Esophagus squamous epithelium (tissue), 5 donors: ENCODE measurements around the gene GABRB1. TPM values are rescaled to one million over a fixed set of nuclear protein-coding genes. Genes with fewer than 3 reads are reported as not detected.

Source experiments
- DNase-seq: peaks from one replicate; lab custom pipeline; 2025; lab: John Stamatoyannopoulos, UW
- H3K27ac ChIP-seq, 4 donors: fragments of 200-600 bp; sonication (generic); one replicate each; pipeline ENCODE4 v1.5.1; 2016 to 2019; ENCODE audit warnings: mild to moderate bottlenecking in 1 of 4
- H3K27me3 ChIP-seq, 4 donors: fragments of 200-600 bp; sonication (generic); 1 replicate in 3 of 4; 2 replicates in 1 of 4; pipeline versions ENCODE4 v1.5.1 to v1.6.0; 2017 to 2021; ENCODE audit warnings: antibody characterized with exemption in 1 of 4
- H3K36me3 ChIP-seq, 3 donors: fragments of 200-600 bp; sonication (generic); one replicate each; pipeline ENCODE4 v1.5.1; 2016 to 2019
- H3K4me1 ChIP-seq, 3 donors: fragments of 200-600 bp; sonication (generic); one replicate each; pipeline ENCODE4 v1.5.1; 2017 to 2019
- H3K4me3 ChIP-seq, 4 donors: fragments of 200-600 bp; sonication (generic); 1 replicate in 3 of 4; 2 replicates in 1 of 4; pipeline ENCODE4 v1.5.1; 2016 to 2019; ENCODE audit warnings: mild to moderate bottlenecking in 2 of 4, moderate library complexity in 1 of 4
- H3K9me3 ChIP-seq, 3 donors: fragments of 200-600 bp; sonication (generic); one replicate each; pipeline ENCODE4 v1.5.1; 2016 to 2019
- CTCF ChIP-seq, 6 experiments: fragments of 450-650 bp in 4 of 6; fragments of 200-600 bp in 2 of 6; sonication (generic) in 2 of 6; IDR thresholded peaks; one replicate each; pipeline ENCODE4 v1.5.1; 2016 to 2019; ENCODE audit warnings: antibody characterized with exemption in 6 of 6, mild to moderate bottlenecking in 4 of 6, moderate library complexity in 4 of 6
- POLR2A ChIP-seq, 4 donors: fragments of 450-650 bp; IDR thresholded peaks; one replicate each; pipeline ENCODE4 v1.6.1; 2017; ENCODE audit warnings: antibody characterized with exemption in 4 of 4, mild to moderate bottlenecking in 4 of 4, moderate library complexity in 3 of 4
- WGBS, 2 donors: methylation state at CpG; one replicate each; pipeline ENCODE4 v1.1.5; 2018; 5-methylcytosine and 5-hydroxymethylcytosine counted together
- intact Hi-C: fragments of 100-400 bp; cut with DNase I; formaldehyde crosslinking; loops from one replicate; pipeline ENCODE4 v1.15.0; 2022
- total RNA-seq, 4 donors: library from RNA; depleted of rRNA; stranded (reverse); fragments of >200 nt; gene quantifications; one replicate each; pipeline ENCODE4 v1.1.0, GENCODE V29; 2016
- donor health status: DM: yes; HTN: yes; CAD: no.

Gene GABRB1
- total RNA-seq, 4 donors from 2014 or later = not detected

DNA sequence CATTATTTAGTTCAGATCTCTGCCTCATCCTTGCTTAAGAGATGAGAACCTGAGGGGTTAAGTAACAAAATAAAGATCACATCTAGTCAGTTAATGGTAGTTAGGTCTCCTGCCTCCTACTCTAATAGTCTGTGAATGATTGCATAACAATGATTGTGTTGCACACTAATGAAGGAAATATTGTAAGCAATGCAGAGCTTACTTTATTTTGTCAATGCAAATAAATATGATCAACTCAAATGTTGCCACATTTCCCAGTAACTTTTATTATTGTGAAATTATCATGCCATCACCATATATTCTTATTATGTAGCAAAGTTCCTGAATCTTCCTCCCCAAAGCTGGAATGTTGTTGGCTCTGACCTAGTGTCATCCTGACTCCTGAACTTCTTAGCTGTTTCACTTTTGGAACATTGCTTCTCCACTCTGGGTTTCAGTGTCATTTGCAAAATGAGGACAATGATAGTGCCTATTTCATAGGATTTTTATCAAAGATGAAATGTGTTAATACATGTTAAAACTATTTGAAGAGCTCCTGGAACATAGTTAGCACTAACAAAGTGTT is 20.9 kb upstream of the GABRB1 start:
- DNase-seq = no peak
- Histone ChIP-seq H3K27me3 (no peaks in the 10 kb centered on the region), H3K4me1 (no peaks in the 10 kb centered on the region), H3K36me3 (no peaks in the 10 kb centered on the region), H3K4me3 (peak overlapping the region in 1 of 4 donors; percentile 15), H3K9me3 (no peaks in the 10 kb centered on the region), H3K27ac (no peak overlapping the region)
- no peak for TF ChIP-seq POLR2A (IDR thresholded peaks at IDR 0.05)
- no peak for TF ChIP-seq CTCF (IDR thresholded peaks at IDR 0.05)
- intact Hi-C loops = no loop called here

DNA sequence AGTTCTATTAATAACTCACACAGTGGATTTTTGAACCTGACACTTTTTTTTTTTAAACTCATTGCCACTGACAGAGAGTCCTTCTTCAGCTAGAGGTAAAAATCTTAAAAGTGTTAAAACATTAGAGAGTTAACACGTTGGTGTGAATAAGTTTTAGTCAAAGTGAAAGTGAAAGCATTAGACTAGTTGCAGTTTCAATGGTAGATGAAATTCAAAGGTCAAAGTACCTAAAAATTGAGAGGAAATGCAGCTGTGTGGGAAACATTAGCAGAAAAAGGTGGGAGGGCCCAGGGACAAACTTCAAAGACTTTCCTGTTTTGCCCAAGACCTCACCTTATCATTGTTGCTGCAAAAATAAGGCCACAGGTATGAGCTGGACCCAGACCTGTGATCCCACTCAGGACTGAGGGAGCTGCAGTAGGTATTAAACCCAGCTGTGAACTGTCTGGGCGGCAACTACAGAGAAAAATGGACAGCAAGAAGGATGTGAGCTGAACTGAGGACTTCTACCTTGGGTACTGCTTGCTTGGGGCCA is 20.4 kb upstream of the GABRB1 start:
- TF ChIP-seq CTCF (IDR thresholded peaks at IDR 0.05) (no peak), POLR2A (IDR thresholded peaks at IDR 0.05) (no peak)
- 48 to 50% methylated on average over 2 of the region's 2 CpGs for WGBS, 2 donors
- Histone ChIP-seq H3K4me3 (peak overlapping the region in 1 of 4 donors; percentile 15), H3K9me3 (no peaks in the 10 kb centered on the region), H3K27ac (no peak overlapping the region), H3K36me3 (no peaks in the 10 kb centered on the region), H3K27me3 (no peaks in the 10 kb centered on the region), H3K4me1 (no peaks in the 10 kb centered on the region)
- DNase-seq = no peak
- intact Hi-C loops = no loop called here

- Histone ChIP-seq H3K4me1 (no peaks in the 10 kb centered on the region), H3K27me3 (no peaks in the 10 kb centered on the region), H3K27ac (no peak overlapping the region), H3K4me3 (no peak overlapping the region), H3K36me3 (no peaks in the 10 kb centered on the region), H3K9me3 (no peaks in the 10 kb centered on the region)
- intact Hi-C loops = no loop called here
- DNase-seq = no peak
- TF ChIP-seq CTCF (IDR thresholded peaks at IDR 0.05) = no peak
- no peak for TF ChIP-seq POLR2A (IDR thresholded peaks at IDR 0.05)
Observed at GRCh38 chr4:47012676-47013075, 18.7 kb upstream of the GABRB1 start.

GRCh38 chr4:47013373-47013772 is 18.0 kb upstream of the GABRB1 start:
- H3K4me3 ChIP-seq = no peak overlapping the region
- WGBS, 2 donors = 72 to 77% methylated on average over 3 of the region's 3 CpGs
- no peak for TF ChIP-seq CTCF (IDR thresholded peaks at IDR 0.05)
- TF ChIP-seq POLR2A (IDR thresholded peaks at IDR 0.05) = no peak
- intact Hi-C loops = no loop called here
- no peak overlapping the region for H3K27ac ChIP-seq
- no peak for DNase-seq
- H3K27me3 ChIP-seq = no peaks in the 10 kb centered on the region
- H3K9me3 ChIP-seq = no peaks in the 10 kb centered on the region
- no peaks in the 10 kb centered on the region for H3K4me1 ChIP-seq
- H3K36me3 ChIP-seq = no peaks in the 10 kb centered on the region

DNA sequence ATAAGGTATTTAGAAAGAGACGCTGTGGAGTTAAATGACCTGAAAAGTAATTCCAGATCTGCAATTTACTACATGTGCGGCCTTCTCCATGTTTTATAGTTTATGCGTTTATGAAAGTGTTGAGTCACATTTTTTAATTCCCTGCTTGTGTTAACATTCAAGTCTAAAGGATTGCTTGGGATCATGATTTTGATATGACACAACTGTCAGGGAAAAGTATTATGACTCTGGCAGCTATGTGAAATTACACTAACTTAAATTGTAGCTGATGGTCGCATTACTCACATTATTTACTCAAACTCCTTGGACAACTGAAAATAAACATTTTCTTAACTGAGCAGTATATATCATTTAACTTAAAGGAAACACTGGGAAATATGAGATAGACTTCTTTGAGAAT is 14.3 kb upstream of the GABRB1 start:
- Histone ChIP-seq H3K27ac (no peak overlapping the region), H3K9me3 (no peaks in the 10 kb centered on the region), H3K4me3 (no peak overlapping the region), H3K27me3 (no peaks in the 10 kb centered on the region), H3K36me3 (no peaks in the 10 kb centered on the region), H3K4me1 (no peaks in the 10 kb centered on the region)
- intact Hi-C loops = no loop called here
- WGBS, 2 donors = 70 to 79% methylated on average over 4 of the region's 4 CpGs
- TF ChIP-seq POLR2A (IDR thresholded peaks at IDR 0.05) (no peak), CTCF (IDR thresholded peaks at IDR 0.05) (no peak)
- DNase-seq = no peak
